Coronary artery (tissue), 2 donors: ENCODE results near the gene TMEM269.

Experiments used
- DNase-seq: peaks from one replicate; pipeline ENCODE4 v3.0.0-alpha.2; 2017; ENCODE audit warnings: low spot score
- H3K27ac ChIP-seq, 2 donors: fragments of 200-600 bp; sonication (generic); one replicate each; pipeline ENCODE4 v1.5.1; 2016 to 2019
- H3K4me3 ChIP-seq: fragments of 200-600 bp; sonication (generic); 2 replicates; pipeline ENCODE4 v1.5.1; 2016; ENCODE audit warnings: mild to moderate bottlenecking, moderate library complexity
- CTCF ChIP-seq: fragments of 200-600 bp; sonication (generic); IDR thresholded peaks from one replicate; pipeline ENCODE4 v1.5.1; 2019; ENCODE audit warnings: antibody characterized with exemption

TMEM269 gene

GRCh38 chr1:42784946-42785693 is at the start of gene TMEM269:
TMEM269 (plus strand) TSS chr1:42784991; CDS start chr1:42789894, 4,903 bp downstream.
- DNase-seq = no peak
- H3K4me3 ChIP-seq = peak within 1 kb of the TSS; percentile 71
- TF ChIP-seq CTCF = no peak
- H3K27ac ChIP-seq = no peak within 1 kb of the TSS

- no peak for DNase-seq
- TF ChIP-seq CTCF = no peak
- Histone ChIP-seq H3K27ac (no peak overlapping the region), H3K4me3 (no peak overlapping the region)
Observed at GRCh38 chr1:42735056-42735455, 49.7 kb upstream of the TMEM269 start.

GRCh38 chr1:42735477-42736105 is 49.2 kb upstream of the TMEM269 start:
- H3K4me3 ChIP-seq = no peak overlapping the region
- no peak overlapping the region for H3K27ac ChIP-seq
- no peak for TF ChIP-seq CTCF
- DNase-seq = no peak

- H3K4me3 ChIP-seq = no peak overlapping the region
- DNase-seq = no peak
- H3K27ac ChIP-seq = no peak overlapping the region
- TF ChIP-seq CTCF = no peak
Observed at GRCh38 chr1:42736152-42736551, 48.6 kb upstream of the TMEM269 start.

GRCh38 chr1:42736571-42737200 is 48.1 kb upstream of the TMEM269 start:
- no peak for TF ChIP-seq CTCF
- Histone ChIP-seq H3K27ac (no peak overlapping the region), H3K4me3 (no peak overlapping the region)
- DNase-seq = no peak

- DNase-seq = no peak
Observed at GRCh38 chr1:42737257-42737656, 47.5 kb upstream of the TMEM269 start.

More at GRCh38 chr1:42737257-42737656, 47.5 kb upstream of the TMEM269 start:
- TF ChIP-seq CTCF = no peak
- H3K4me3 ChIP-seq = no peak overlapping the region
- no peak overlapping the region for H3K27ac ChIP-seq
